GM18517 (cell line): Measurements from ENCODE around the gene TSR1.

Source experiments
- ATAC-seq: cut with Tn5 transposase; IDR thresholded peaks from one replicate; pipeline ENCODE4 v1.9.1; 2021; ENCODE audit warnings: mild to moderate bottlenecking, moderate library complexity; ENCODE audit not compliant: unreplicated experiment

TSR1 gene

GRCh38 chr17:2336215-2336851 lies at the start of gene TSR1:
Gene TSR1 (minus strand): TSS chr17:2336457. CDS start chr17:2336427, 30 bp downstream.
- peak; percentile 66 for ATAC-seq

GRCh38 chr17:2385240-2386210 lies 49.3 kb upstream of the TSR1 start:
- no peak for ATAC-seq

- ATAC-seq, result no peak
Observed at GRCh38 chr17:2384439-2385127, 48.3 kb upstream of the TSR1 start.

GRCh38 chr17:2383628-2384167 lies 47.4 kb upstream of the TSR1 start:
- ATAC-seq, result no peak

GRCh38 chr17:2380950-2381649 lies 44.8 kb upstream of the TSR1 start:
- no peak for ATAC-seq

- no peak for ATAC-seq
Observed at GRCh38 chr17:2380226-2380922, 44.1 kb upstream of the TSR1 start.

- no peak for ATAC-seq
Observed at GRCh38 chr17:2379489-2380225, 43.4 kb upstream of the TSR1 start.

GRCh38 chr17:2378905-2379304 lies 42.6 kb upstream of the TSR1 start:
- ATAC-seq, result no peak

GRCh38 chr17:2377659-2378058 lies 41.4 kb upstream of the TSR1 start:
- no peak for ATAC-seq

GRCh38 chr17:2376107-2376506 lies 39.9 kb upstream of the TSR1 start:
- no peak for ATAC-seq

GRCh38 chr17:2375406-2375805 lies 39.1 kb upstream of the TSR1 start:
- no peak for ATAC-seq

- ATAC-seq, result no peak
Observed at GRCh38 chr17:2374549-2375285, 38.5 kb upstream of the TSR1 start.

- ATAC-seq, result no peak
Observed at GRCh38 chr17:2373179-2373578, 36.9 kb upstream of the TSR1 start.

- ATAC-seq, result no peak
Observed at GRCh38 chr17:2372681-2373080, 36.4 kb upstream of the TSR1 start.

GRCh38 chr17:2372180-2372579 lies 35.9 kb upstream of the TSR1 start:
- no peak for ATAC-seq

- ATAC-seq, result no peak
Observed at GRCh38 chr17:2371183-2372130, 35.2 kb upstream of the TSR1 start.

- ATAC-seq, result no peak
Observed at GRCh38 chr17:2370211-2370589, 33.9 kb upstream of the TSR1 start.
